ENCODE data around the gene DAAM1.

The DAAM1 gene

GRCh38 chr14:59292921-59293534, 104.6 kb downstream of the DAAM1 start:
- no peak for DNase-seq (ENCODE audit: low read depth)

DNA sequence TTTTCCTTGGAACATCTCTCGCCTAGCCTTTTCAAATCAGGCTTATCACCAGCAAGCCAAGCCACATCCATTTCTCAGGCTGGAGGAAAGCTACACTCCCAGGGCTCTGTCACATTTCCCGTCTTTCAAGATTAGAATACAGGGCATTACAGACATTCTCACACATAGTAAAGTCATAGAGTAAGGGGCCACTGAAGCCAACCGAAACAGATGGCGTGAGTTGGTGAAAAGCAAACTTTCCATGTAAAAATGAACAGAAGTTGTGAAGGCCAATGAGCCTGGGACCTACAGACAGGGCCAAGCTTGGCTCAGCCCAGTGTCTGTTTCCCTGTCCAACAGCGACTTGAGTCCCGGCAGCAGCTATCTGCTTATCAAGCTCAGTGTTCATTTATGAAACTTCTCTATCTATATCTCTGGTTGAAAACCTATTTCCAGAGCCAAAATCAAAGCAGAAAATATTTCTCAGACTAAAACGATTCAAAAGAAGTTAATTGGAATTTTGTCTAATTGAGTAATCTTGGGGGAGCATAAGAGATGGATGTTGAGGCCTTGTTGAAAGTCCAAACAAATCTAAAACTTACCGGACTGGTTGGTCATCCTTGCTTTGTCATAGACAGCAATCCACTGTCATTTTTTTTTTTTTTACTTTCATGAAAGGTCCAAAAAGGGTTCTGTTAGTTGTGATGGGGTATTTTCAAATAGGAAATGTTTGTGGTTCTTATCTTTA, 105.6 kb downstream of the DAAM1 start:
- no peak for DNase-seq (ENCODE audit: low read depth)

DNA sequence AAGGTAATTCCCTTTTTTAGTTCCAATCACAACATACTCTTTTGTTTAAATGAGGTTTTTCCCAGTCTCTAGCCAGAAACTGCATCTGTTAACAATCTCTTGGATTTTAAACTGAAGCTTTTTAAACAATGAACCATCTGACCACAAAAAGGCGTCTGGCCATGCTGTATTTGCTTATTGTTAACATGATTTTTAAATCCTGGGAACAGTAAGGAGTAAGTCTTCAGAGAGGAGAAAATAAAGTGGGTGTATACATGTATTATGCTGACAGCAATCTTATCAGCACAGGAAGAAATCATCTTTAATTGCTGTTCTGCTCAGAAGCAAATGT, 106.2 kb downstream of the DAAM1 start:
- DNase-seq (ENCODE audit: low read depth) = no peak

- DNase-seq (ENCODE audit: low read depth) = no peak
These were observed 107.5 kb downstream of the DAAM1 start for GRCh38 chr14:59295951-59296350.

DNA sequence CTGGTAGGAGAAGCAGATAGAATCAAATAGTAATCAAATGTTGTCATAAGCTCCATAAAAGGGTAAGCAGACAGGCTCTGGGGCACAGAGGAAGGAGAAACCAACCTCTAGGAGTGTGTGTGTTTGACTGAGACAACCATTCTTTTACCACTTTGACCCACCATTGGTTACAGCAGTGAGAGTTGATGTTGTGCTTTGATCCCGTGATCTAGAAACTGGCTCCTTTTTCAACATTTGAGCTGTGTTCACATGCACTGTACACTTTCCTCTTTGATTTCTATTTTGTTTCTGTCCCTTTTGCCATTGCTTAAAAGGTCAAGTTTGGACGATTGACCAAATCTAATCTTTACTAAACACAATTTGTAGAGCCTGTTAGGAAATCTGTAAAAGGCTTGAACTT, 108.0 kb downstream of the DAAM1 start:
- DNase-seq (ENCODE audit: low read depth) = no peak

GRCh38 chr14:59297071-59297776, 108.8 kb downstream of the DAAM1 start:
- no peak for DNase-seq (ENCODE audit: low read depth)

DNA sequence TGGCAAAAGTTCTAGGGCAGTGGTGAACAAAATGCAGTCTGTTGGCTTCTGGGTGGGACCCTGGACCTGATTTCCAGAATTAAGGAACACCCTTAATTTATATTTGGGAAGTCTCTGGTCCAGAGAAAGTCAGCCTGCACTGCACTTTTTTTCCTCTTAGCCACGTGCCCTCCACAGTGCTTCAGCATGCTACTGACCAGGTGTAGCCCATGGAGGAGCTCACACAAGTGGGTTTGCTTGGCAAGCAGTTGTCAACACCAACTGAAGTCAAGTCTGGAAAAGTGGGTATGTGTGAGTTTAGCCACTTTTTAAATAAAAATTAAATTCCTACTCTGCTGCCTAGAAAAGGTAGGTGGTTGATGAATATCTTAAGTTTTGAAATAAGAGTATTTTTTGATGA, 111.3 kb downstream of the DAAM1 start:
- DNase-seq (ENCODE audit: low read depth) = no peak

GRCh38 chr14:59301354-59301753, 112.9 kb downstream of the DAAM1 start:
- DNase-seq (ENCODE audit: low read depth) = no peak

DNA sequence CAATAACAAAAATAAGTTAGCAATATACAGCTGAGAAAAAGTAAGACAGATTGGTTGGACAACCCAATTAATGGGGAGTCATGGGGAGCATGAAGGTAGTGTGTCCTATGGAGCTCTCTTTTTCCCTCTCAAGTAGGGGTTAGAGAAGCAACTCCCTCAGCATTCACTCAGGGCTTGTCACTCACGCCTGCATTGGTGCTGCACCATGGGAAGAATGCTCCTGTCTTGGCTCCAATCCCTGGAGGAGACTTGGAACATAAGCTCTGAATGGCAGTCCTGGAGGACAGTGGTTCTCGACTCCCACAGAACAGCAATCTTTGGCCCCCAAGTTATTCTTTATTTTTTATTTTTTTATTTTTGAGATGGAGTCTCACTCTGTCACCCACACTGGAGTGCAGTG, 113.8 kb downstream of the DAAM1 start:
- DNase-seq (ENCODE audit: low read depth) = no peak

DNA sequence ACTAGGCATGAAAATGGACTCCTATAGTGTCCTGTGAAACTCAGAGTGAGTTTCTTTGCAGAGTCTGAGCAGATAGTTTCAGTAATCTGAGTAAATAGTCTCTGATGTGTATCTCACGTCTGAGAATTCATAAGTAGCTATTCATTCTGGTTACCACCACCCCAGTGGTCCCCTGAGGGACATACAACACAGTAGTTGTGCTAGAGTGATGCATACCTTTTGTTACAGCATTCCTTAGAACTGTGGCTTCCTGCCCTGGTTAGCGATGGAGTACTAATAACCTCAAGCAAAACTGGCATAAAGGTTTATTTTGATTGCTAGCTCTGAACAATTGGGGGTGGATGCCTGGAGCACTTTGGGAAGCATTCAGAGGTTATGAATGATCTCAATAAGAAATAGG, 114.7 kb downstream of the DAAM1 start:
- no peak for DNase-seq (ENCODE audit: low read depth)

GRCh38 chr14:59305231-59305630, 116.8 kb downstream of the DAAM1 start:
- DNase-seq (ENCODE audit: low read depth) = no peak

DNA sequence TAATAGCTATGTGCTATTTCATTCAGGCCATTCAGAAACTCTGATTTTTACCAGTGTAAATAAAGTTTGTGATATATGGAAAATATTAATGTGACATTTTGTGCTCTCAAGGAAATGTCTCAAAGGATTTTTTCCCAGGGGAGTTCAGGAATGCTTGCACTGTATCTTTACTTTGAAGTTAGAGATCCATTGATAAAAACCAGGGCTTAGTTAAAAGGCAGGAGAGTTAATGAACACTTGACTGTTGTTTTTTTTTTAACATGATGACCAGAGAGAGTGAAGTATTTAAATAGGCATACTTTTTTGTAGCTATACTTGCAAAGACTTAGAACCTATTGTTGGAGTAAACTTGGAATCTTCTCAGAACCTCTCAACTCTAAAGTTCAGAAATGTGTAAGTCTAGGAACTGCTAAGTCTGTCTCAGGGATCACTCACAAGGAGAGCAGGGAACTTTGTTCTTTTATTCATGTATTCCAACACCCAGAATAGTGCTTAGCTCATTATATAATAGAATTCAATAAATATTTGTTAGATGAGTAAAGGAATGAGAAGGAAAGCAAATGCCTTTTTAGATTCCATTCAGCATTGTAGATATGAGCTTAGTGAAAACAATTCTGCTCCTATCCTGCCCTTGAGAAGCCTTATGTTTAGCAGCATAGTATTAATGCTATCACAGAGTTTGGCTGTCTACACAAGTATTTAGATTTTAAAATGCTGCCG, 117.5 kb downstream of the DAAM1 start:
- no peak for DNase-seq (ENCODE audit: low read depth)

GRCh38 chr14:59306775-59307174, 118.3 kb downstream of the DAAM1 start:
- DNase-seq (ENCODE audit: low read depth) = no peak

DNA sequence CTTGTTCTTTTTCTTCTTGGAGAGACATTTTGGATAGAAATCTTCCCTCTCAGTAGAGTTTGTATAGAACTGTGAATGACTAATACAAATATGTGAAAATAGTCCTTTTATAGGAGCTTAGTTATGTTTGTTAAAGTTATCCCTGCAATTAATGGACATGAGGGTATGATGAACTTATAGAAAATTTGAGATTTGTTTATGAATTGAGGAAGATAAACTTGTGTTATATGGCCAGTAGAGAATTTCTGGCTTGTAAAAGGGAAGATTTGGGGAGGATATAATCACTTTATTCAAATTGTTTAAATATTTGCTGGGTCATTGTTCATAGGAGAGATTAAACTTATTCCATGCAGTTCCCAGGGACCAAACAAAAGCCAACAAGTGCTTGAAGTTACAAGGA, 119.6 kb downstream of the DAAM1 start:
- DNase-seq (ENCODE audit: low read depth) = no peak

GRCh38 chr14:59308673-59309072, 120.2 kb downstream of the DAAM1 start:
- no peak for DNase-seq (ENCODE audit: low read depth)

DNA sequence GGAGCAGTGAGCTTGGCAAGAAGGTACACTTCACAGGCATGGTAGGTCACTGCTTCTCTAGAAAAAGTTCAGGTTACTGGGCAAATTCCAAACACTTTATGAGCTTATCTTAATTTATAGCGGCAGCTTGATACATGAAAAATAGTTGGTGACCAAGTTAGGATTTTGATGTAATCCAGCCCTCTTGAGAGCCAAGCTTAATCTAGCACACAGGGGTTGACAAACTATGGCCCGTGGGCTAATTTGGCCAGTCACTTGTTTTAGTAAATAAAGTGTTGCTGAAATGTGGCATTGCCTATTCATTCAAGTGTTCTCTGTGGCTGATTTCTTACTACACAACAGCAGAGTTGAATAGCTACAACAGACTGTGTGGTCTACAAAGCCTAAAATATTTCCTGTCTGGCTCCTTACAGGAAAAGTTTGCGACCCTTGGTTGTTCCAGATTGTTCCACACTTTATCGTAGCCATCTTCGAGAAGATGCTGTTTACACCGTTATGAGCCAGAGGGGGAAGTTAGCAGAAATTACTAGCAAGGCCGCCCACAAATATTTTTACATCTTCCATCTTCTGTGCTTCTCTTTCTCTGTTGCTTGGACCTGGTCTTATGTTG, 120.9 kb downstream of the DAAM1 start:
- DNase-seq (ENCODE audit: low read depth) = no peak

DNA sequence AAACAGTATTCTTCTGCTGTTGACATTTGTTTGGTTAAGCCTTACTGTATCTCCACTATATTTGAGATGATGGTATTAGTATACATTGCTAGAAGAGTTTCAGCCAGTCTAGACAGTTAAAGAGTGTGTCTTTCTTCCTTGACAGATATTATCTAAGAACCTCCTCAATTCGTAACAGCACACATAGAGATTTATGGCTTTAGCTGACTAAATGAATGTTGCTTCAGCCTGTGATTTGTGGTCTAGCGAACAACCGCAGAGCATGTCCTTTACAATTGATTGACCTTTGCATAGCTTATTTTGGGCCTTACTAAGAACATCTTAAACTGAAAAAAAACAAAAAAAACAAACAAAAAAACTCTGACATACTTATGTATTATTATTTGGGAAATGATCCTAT, 122.2 kb downstream of the DAAM1 start:
- no peak for DNase-seq (ENCODE audit: low read depth)

GRCh38 chr14:59311723-59312122, 123.3 kb downstream of the DAAM1 start:
- no peak for DNase-seq (ENCODE audit: low read depth)

GRCh38 chr14:59313144-59313651, 124.7 kb downstream of the DAAM1 start:
- no peak for DNase-seq (ENCODE audit: low read depth)

- no peak for DNase-seq (ENCODE audit: low read depth)
These were observed 125.5 kb downstream of the DAAM1 start for GRCh38 chr14:59313658-59314608.

GRCh38 chr14:59314953-59315599, 126.6 kb downstream of the DAAM1 start:
- DNase-seq (ENCODE audit: low read depth) = no peak

Measured in stimulated activated CD8-positive, alpha-beta memory T cell treated with anti-CD3 and anti-CD28 coated beads, Interleukin-15, amount 100 ng/mL, for 1 hour (primary cell).